Sigmoid colon (tissue), 4 donors: ENCODE data around the gene KISS1.

ENCODE experiments used
- CTCF ChIP-seq, 4 experiments: fragments of 450-650 bp in 3 of 4; fragments of 200-600 bp in 1 of 4; IDR thresholded peaks; one replicate each; pipeline ENCODE4 v1.5.1; 2016 to 2019; ENCODE audit warnings: antibody characterized with exemption in 4 of 4, mild to moderate bottlenecking in 3 of 4, moderate library complexity in 2 of 4
- EP300 ChIP-seq, 4 donors: sonication (generic); formaldehyde crosslinking; IDR thresholded peaks; one replicate each; pipeline ENCODE4 v1.6.1; 2017; ENCODE audit warnings: antibody characterized with exemption in 4 of 4
- POLR2A ChIP-seq, 2 donors: fragments of 450-650 bp; IDR thresholded peaks; one replicate each; pipeline ENCODE4 v1.6.1; 2016; ENCODE audit warnings: antibody characterized with exemption in 2 of 2, mild to moderate bottlenecking in 2 of 2, moderate library complexity in 2 of 2

GRCh38 chr1:204201348-204202040 lies 5.2 kb upstream of the KISS1 start:
- TF ChIP-seq EP300 (IDR thresholded peaks at IDR 0.05) (no peak), CTCF (IDR thresholded peaks at IDR 0.05) (no peak), POLR2A (IDR thresholded peaks at IDR 0.05) (no peak)
